MCF 10A (cell line): ENCODE measurements around the gene GATAD2A. TPM values are rescaled to one million over a fixed set of nuclear protein-coding genes. Genes with fewer than 3 reads are reported as not detected.

Experiments
- BruUV-seq: library from RNA; stranded (reverse); fragments of 400-500 nt; replicated peaks from 2 replicates; lab custom pipeline; 2021; lab: Mats Ljungman, UMichigan
- CTCF ChIA-PET: fragments of 300-600 bp; sonication (Branson Sonifier 250); formaldehyde crosslinking; extraction: SDS; loops from one replicate; lab custom pipeline; 2021; ENCODE audit warnings: antibody characterized with exemption, inconsistent platforms; lab: Yijun Ruan, JAX
- POLR2A ChIA-PET: fragments of 300-600, 350-650 bp; sonication (Branson Sonifier 250); formaldehyde crosslinking; extraction: SDS; loops from one replicate; lab custom pipeline; 2020; ENCODE audit warnings: antibody characterized with exemption, inconsistent platforms; lab: Yijun Ruan, JAX
- DNase-seq: peaks from one replicate; pipeline ENCODE4 v3.0.0-alpha.2; 2018; ENCODE audit not compliant: unreplicated experiment
- H3K27ac Mint-ChIP-seq: one replicate; pipeline ENCODE4 v1.8.0; 2022; ENCODE audit warnings: mild to moderate bottlenecking, low read depth, mixed read lengths; ENCODE audit not compliant: unreplicated experiment
- H3K27me3 Mint-ChIP-seq: one replicate; pipeline ENCODE4 v1.8.0; 2022; ENCODE audit warnings: mixed read lengths; ENCODE audit not compliant: insufficient read depth, unreplicated experiment
- H3K36me3 Mint-ChIP-seq: one replicate; pipeline ENCODE4 v1.8.0; 2022; ENCODE audit warnings: mild to moderate bottlenecking, moderate library complexity, mixed read lengths; ENCODE audit not compliant: insufficient read depth, unreplicated experiment
- H3K4me1 Mint-ChIP-seq: one replicate; pipeline ENCODE4 v1.8.0; 2022; ENCODE audit warnings: mixed read lengths; ENCODE audit not compliant: insufficient read depth, unreplicated experiment
- H3K4me3 Mint-ChIP-seq: one replicate; pipeline ENCODE4 v1.8.0; 2022; ENCODE audit warnings: mild to moderate bottlenecking, moderate library complexity, mixed read lengths; ENCODE audit not compliant: unreplicated experiment
- H3K9me3 Mint-ChIP-seq: one replicate; pipeline ENCODE4 v1.8.0; 2022; ENCODE audit warnings: mixed read lengths; ENCODE audit not compliant: unreplicated experiment
- intact Hi-C: fragments of 100-400 bp; cut with micrococcal nuclease; formaldehyde crosslinking; loops from 2 replicates; pipeline ENCODE4 v1.14.1; 2022
- total RNA-seq: library from RNA; stranded (reverse); gene quantifications from 2 replicates; pipeline ENCODE4 v1.2.3, GENCODE V29; 2022
- TF ChIP-seq, protein P1 (sequence below): fragments of 200-600 bp; IDR thresholded peaks from one replicate; pipeline ENCODE4 v1.8.0; 2022; ENCODE audit warnings: antibody characterized with exemption, mild to moderate bottlenecking; ENCODE audit not compliant: unreplicated experiment

GATAD2A gene
- total RNA-seq, 1 experiment from 2014 or later: 91.5 TPM

- CTCF ChIA-PET: no interaction called here
- H3K27ac Mint-ChIP-seq: peak overlapping the region; percentile 3
These were observed 97.5 kb downstream of the GATAD2A start for GRCh38 chr19:19502808-19503602.

DNA sequence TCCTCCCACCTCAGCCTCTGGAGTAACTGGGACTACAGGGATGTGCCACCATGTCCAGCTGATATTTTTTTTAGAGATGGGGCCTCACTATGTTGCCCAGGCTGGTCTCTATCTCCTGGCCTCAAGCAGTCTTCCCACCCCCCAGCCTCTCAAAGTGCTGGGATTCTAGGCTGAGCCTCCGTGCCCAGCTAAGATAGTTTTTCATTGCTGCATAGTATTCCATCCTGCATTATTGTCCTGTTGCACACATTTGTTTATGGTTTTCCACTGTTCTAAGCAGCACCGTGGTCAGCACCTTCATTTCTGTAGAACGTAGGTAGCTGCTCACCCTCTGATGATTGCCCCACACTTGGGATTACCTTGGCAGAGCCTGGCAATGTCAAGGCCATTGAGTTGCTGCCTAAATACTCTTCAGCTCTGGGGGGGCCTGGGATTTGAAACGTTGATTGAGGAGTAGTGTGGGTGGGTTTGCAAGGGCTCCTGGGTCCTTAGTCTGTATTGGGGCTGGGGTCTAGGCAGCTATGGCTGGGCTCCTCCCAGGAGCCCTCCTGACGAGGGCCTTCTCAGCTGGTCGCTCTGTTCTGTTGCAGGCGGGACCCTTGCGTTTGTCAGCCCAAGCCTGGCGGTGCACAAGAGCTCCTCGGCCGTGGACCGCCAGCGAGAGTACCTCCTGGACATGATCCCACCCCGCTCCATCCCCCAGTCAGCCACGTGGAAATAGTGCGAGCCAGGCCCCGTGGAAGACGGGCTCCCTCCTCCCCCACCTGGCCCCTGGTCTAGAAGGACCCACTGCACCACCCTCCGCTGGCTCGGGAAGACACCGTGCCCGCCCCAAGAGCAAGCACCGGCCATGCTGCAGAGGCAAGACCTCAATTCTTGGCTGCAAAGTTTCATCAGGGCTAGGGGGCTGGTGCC, 99.5 kb downstream of the GATAD2A start:
- peaks cover 64% of the 10 kb centered on the region for H3K36me3 Mint-ChIP-seq
- CTCF ChIA-PET: interaction anchor here (0.6 to 1.3 kb wide), 5 partner anchors 27 to 330 kb away, joined by 3 to 4 read pairs (median 4); no protein-coding TSS in a partner anchor
- no peaks in the 10 kb centered on the region for H3K4me1 Mint-ChIP-seq

More at GRCh38 chr19:19502808-19503602, 97.5 kb downstream of the GATAD2A start:
- Mint-ChIP-seq H3K4me1 (no peaks in the 10 kb centered on the region), H3K36me3 (peaks cover 60% of the 10 kb centered on the region), H3K27me3 (no peaks in the 10 kb centered on the region), H3K9me3 (no peaks in the 10 kb centered on the region), H3K4me3 (no peak overlapping the region)
- TF ChIP-seq, protein P1, sequence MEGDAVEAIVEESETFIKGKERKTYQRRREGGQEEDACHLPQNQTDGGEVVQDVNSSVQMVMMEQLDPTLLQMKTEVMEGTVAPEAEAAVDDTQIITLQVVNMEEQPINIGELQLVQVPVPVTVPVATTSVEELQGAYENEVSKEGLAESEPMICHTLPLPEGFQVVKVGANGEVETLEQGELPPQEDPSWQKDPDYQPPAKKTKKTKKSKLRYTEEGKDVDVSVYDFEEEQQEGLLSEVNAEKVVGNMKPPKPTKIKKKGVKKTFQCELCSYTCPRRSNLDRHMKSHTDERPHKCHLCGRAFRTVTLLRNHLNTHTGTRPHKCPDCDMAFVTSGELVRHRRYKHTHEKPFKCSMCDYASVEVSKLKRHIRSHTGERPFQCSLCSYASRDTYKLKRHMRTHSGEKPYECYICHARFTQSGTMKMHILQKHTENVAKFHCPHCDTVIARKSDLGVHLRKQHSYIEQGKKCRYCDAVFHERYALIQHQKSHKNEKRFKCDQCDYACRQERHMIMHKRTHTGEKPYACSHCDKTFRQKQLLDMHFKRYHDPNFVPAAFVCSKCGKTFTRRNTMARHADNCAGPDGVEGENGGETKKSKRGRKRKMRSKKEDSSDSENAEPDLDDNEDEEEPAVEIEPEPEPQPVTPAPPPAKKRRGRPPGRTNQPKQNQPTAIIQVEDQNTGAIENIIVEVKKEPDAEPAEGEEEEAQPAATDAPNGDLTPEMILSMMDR: no peak
- intact Hi-C loops: no loop called here
- DNase-seq: no peak
- POLR2A ChIA-PET: no interaction called here
- BruUV-seq: no TSS peak

DNA sequence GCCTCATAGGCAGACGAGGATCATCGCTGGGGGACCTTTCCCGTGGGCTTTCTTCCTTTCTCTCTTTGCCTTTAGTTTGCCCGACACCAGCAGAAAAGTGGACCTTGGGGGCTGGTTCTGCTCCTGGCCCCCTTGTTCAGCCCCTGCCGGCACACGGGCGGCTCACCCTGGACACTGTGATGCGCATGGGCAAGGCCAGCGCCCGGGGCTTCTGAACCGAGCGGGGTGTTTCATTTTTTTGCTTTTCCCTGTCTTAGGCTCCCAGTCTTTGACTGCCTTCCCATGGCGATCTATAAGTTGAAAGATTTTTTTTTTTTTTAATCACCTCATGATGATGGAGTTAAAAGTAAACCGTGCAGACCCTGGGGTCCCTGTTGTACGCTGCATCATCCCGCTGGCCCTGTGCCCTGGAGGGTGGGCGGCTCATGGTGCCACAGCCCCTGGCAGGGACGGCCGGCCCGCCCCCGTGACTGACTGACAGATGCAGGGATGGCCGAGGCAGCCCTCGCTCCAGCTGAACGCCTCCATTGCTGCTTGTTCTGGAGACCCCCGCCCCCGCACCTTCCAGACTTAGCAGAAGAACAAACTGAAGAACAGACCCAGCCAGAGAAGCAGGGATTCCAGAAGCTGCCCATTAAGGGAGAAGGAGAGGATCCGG, 100.3 kb downstream of the GATAD2A start:
- Mint-ChIP-seq H3K27me3 (no peaks in the 10 kb centered on the region), H3K4me1 (no peaks in the 10 kb centered on the region), H3K4me3 (no peak overlapping the region), H3K36me3 (peaks cover 58% of the 10 kb centered on the region), H3K9me3 (no peaks in the 10 kb centered on the region), H3K27ac (no peak overlapping the region)
- no peak for DNase-seq
- ChIA-PET POLR2A (interaction anchor here (0.7 to 2.2 kb wide), 2 partner anchors 10 to 557 kb away, joined by 3 to 6 read pairs; partner anchors contain the start of genes NDUFA13 and TSSK6), CTCF (interaction anchor here (0.6 kb wide), 1 partner anchor 13 kb away, joined by 5 read pairs; no protein-coding TSS in a partner anchor)
- no TSS peak for BruUV-seq
- intact Hi-C loops: no loop called here
- TF ChIP-seq, protein P1: no peak

More for the DNA sequence above, 99.5 kb downstream of the GATAD2A start:
- intact Hi-C loops: no loop called here
- no peaks in the 10 kb centered on the region for H3K27me3 Mint-ChIP-seq
- TF ChIP-seq, protein P1: no peak
- no peaks in the 10 kb centered on the region for H3K9me3 Mint-ChIP-seq
- DNase-seq: no peak
- POLR2A ChIA-PET: interaction anchor here (1.1 kb wide), 1 partner anchor 11 kb away, joined by 3 read pairs; the partner anchor contains the start of genes NDUFA13 and TSSK6
- no TSS peak for BruUV-seq
- no peak overlapping the region for H3K27ac Mint-ChIP-seq
- H3K4me3 Mint-ChIP-seq: no peak overlapping the region
